Stimulated activated effector memory CD8-positive, alpha-beta T cell treated with anti-CD3 and anti-CD28 coated beads, Interleukin-12 subunit alpha, Interleukin-12 subunit beta, amount 100 ng/mL, for 72 hours (primary cell): Measurements from ENCODE around the gene DAPP1.

Experiments used
- ATAC-seq: fragments of 150-1000 bp; cut with Tn5 transposase; 2 replicates; pipeline ENCODE4 v1.10.0; 2021
- DNase-seq, 2 donors: peaks; one replicate each; pipeline ENCODE4 v3.0.0; 2021 to 2022; ENCODE audit warnings: low spot score in 2 of 2
- H3K27ac Mint-ChIP-seq: one replicate; pipeline ENCODE4 v1.8.0; 2022; ENCODE audit warnings: mild to moderate bottlenecking, mixed read lengths
- H3K36me3 Mint-ChIP-seq: one replicate; pipeline ENCODE4 v1.8.0; 2022; ENCODE audit warnings: mild to moderate bottlenecking, mixed read lengths
- H3K4me1 Mint-ChIP-seq: one replicate; pipeline ENCODE4 v1.8.0; 2022; ENCODE audit warnings: mixed read lengths
- H3K4me3 Mint-ChIP-seq: one replicate; pipeline ENCODE4 v1.8.0; 2022; ENCODE audit warnings: mild to moderate bottlenecking, mixed read lengths
- H3K9me3 Mint-ChIP-seq: one replicate; pipeline ENCODE4 v1.8.0; 2022; ENCODE audit warnings: mixed read lengths

Gene DAPP1

GRCh38 chr4:99834569-99834968 lies 17.9 kb downstream of the DAPP1 start:
- no peak overlapping the region for H3K4me3 Mint-ChIP-seq
- no peaks in the 10 kb centered on the region for H3K9me3 Mint-ChIP-seq
- ATAC-seq, result no peak
- no peaks in the 10 kb centered on the region for H3K4me1 Mint-ChIP-seq
- peaks cover 6% of the 10 kb centered on the region for H3K36me3 Mint-ChIP-seq
- no peak overlapping the region for H3K27ac Mint-ChIP-seq
- no peak for DNase-seq

- DNase-seq (no peak), ATAC-seq (no peak)
- H3K9me3 Mint-ChIP-seq, result no peaks in the 10 kb centered on the region
- H3K27ac Mint-ChIP-seq, result no peak overlapping the region
- H3K4me3 Mint-ChIP-seq, result no peak overlapping the region
- H3K4me1 Mint-ChIP-seq, result no peaks in the 10 kb centered on the region
- peaks cover 11% of the 10 kb centered on the region for H3K36me3 Mint-ChIP-seq
Measured at GRCh38 chr4:99835942-99836341, 19.3 kb downstream of the DAPP1 start.

- peaks cover 26% of the 10 kb centered on the region for H3K36me3 Mint-ChIP-seq
- peak overlapping the region; percentile 23 for H3K27ac Mint-ChIP-seq
Measured at GRCh38 chr4:99838927-99839326, 22.3 kb downstream of the DAPP1 start.

GRCh38 chr4:99841129-99841528 lies 24.5 kb downstream of the DAPP1 start:
- ATAC-seq, result peak; percentile 98
- no peak for DNase-seq
- H3K4me3 Mint-ChIP-seq, result no peak overlapping the region

More at GRCh38 chr4:99838927-99839326, 22.3 kb downstream of the DAPP1 start:
- no peak overlapping the region for H3K4me3 Mint-ChIP-seq
- ATAC-seq, result no peak
- DNase-seq, result no peak
- H3K4me1 Mint-ChIP-seq, result peaks cover 7% of the 10 kb centered on the region
- H3K9me3 Mint-ChIP-seq, result no peaks in the 10 kb centered on the region

GRCh38 chr4:99843413-99843812 lies 26.8 kb downstream of the DAPP1 start:
- H3K4me1 Mint-ChIP-seq, result peaks cover 34% of the 10 kb centered on the region
- no peaks in the 10 kb centered on the region for H3K9me3 Mint-ChIP-seq
- ATAC-seq, result no peak
- DNase-seq, result no peak
- peaks cover 21% of the 10 kb centered on the region for H3K36me3 Mint-ChIP-seq
- no peak overlapping the region for H3K4me3 Mint-ChIP-seq
- H3K27ac Mint-ChIP-seq, result no peak overlapping the region

More at GRCh38 chr4:99841129-99841528, 24.5 kb downstream of the DAPP1 start:
- Mint-ChIP-seq H3K4me1 (peaks cover 13% of the 10 kb centered on the region), H3K27ac (no peak overlapping the region), H3K36me3 (peaks cover 27% of the 10 kb centered on the region), H3K9me3 (no peaks in the 10 kb centered on the region)

- Mint-ChIP-seq H3K4me1 (peaks cover 34% of the 10 kb centered on the region), H3K9me3 (no peaks in the 10 kb centered on the region), H3K36me3 (peaks cover 21% of the 10 kb centered on the region), H3K4me3 (no peak overlapping the region), H3K27ac (no peak overlapping the region)
- DNase-seq, result no peak
- no peak for ATAC-seq
Measured at GRCh38 chr4:99844048-99844447, 27.4 kb downstream of the DAPP1 start.

GRCh38 chr4:99845179-99845578 lies 28.6 kb downstream of the DAPP1 start:
- Mint-ChIP-seq H3K4me1 (peaks cover 40% of the 10 kb centered on the region), H3K27ac (no peak overlapping the region), H3K9me3 (no peaks in the 10 kb centered on the region), H3K4me3 (no peak overlapping the region), H3K36me3 (peaks cover 19% of the 10 kb centered on the region)
- ATAC-seq (no peak), DNase-seq (no peak)

- Mint-ChIP-seq H3K4me1 (peaks cover 43% of the 10 kb centered on the region), H3K36me3 (peaks cover 16% of the 10 kb centered on the region), H3K9me3 (no peaks in the 10 kb centered on the region), H3K4me3 (no peak overlapping the region), H3K27ac (no peak overlapping the region)
- DNase-seq (no peak), ATAC-seq (peak; percentile 4)
Measured at GRCh38 chr4:99845708-99846469, 29.3 kb downstream of the DAPP1 start.

GRCh38 chr4:99846891-99847290 lies 30.3 kb downstream of the DAPP1 start:
- ATAC-seq (no peak), DNase-seq (no peak)
- H3K36me3 Mint-ChIP-seq, result peaks cover 17% of the 10 kb centered on the region
- peak overlapping the region; percentile 89 for H3K27ac Mint-ChIP-seq
- H3K4me1 Mint-ChIP-seq, result peaks cover 45% of the 10 kb centered on the region
- H3K9me3 Mint-ChIP-seq, result no peaks in the 10 kb centered on the region
- H3K4me3 Mint-ChIP-seq, result no peak overlapping the region

- Mint-ChIP-seq H3K27ac (peak overlapping the region; percentile 89), H3K4me1 (peaks cover 49% of the 10 kb centered on the region), H3K9me3 (no peaks in the 10 kb centered on the region), H3K4me3 (peak overlapping the region; percentile 49), H3K36me3 (peaks cover 22% of the 10 kb centered on the region)
- ATAC-seq (peak; percentile 42), DNase-seq (no peak)
Measured at GRCh38 chr4:99847362-99847976, 30.8 kb downstream of the DAPP1 start.

GRCh38 chr4:99848591-99849001 lies 32.0 kb downstream of the DAPP1 start:
- peak overlapping the region; percentile 49 for H3K4me3 Mint-ChIP-seq
- DNase-seq (peak in 1 of 2 donors; percentile 65), ATAC-seq (peak; percentile 70)
- H3K9me3 Mint-ChIP-seq, result no peaks in the 10 kb centered on the region
- H3K4me1 Mint-ChIP-seq, result peaks cover 57% of the 10 kb centered on the region
- H3K27ac Mint-ChIP-seq, result peak overlapping the region; percentile 89
- H3K36me3 Mint-ChIP-seq, result peaks cover 23% of the 10 kb centered on the region

- H3K36me3 Mint-ChIP-seq, result peaks cover 31% of the 10 kb centered on the region
- no peak for ATAC-seq
- no peaks in the 10 kb centered on the region for H3K9me3 Mint-ChIP-seq
- peak in 1 of 2 donors; percentile 68 for DNase-seq
- peak overlapping the region; percentile 86 for H3K27ac Mint-ChIP-seq
- peak overlapping the region; percentile 63 for H3K4me3 Mint-ChIP-seq
- peaks cover 73% of the 10 kb centered on the region for H3K4me1 Mint-ChIP-seq
Measured at GRCh38 chr4:99852199-99852749, 35.6 kb downstream of the DAPP1 start.

- peaks cover 31% of the 10 kb centered on the region for H3K36me3 Mint-ChIP-seq
Measured at GRCh38 chr4:99853190-99853589, 36.6 kb downstream of the DAPP1 start.

GRCh38 chr4:99853999-99854398 lies 37.4 kb downstream of the DAPP1 start:
- Mint-ChIP-seq H3K4me3 (no peak overlapping the region), H3K27ac (no peak overlapping the region)
- no peak for ATAC-seq

More at GRCh38 chr4:99853190-99853589, 36.6 kb downstream of the DAPP1 start:
- Mint-ChIP-seq H3K27ac (no peak overlapping the region), H3K4me1 (peaks cover 64% of the 10 kb centered on the region), H3K4me3 (no peak overlapping the region), H3K9me3 (no peaks in the 10 kb centered on the region)
- DNase-seq (no peak), ATAC-seq (no peak)

GRCh38 chr4:99855678-99856077 lies 39.1 kb downstream of the DAPP1 start:
- Mint-ChIP-seq H3K27ac (peak overlapping the region; percentile 38), H3K9me3 (no peaks in the 10 kb centered on the region), H3K4me3 (peak overlapping the region; percentile 5), H3K36me3 (peaks cover 37% of the 10 kb centered on the region), H3K4me1 (peaks cover 61% of the 10 kb centered on the region)
- ATAC-seq (no peak), DNase-seq (no peak)

More at GRCh38 chr4:99853999-99854398, 37.4 kb downstream of the DAPP1 start:
- Mint-ChIP-seq H3K4me1 (peaks cover 62% of the 10 kb centered on the region), H3K36me3 (peaks cover 31% of the 10 kb centered on the region), H3K9me3 (no peaks in the 10 kb centered on the region)
- DNase-seq, result no peak
